HepG2 (cell line): ENCODE data around the gene TMEM145. TPM values are rescaled to one million over a fixed set of nuclear protein-coding genes. Genes with fewer than 3 reads are reported as not detected.
A peak's percentile ranks its signal among the peaks of the same experiment; 100 is the strongest.

ENCODE experiments used
- CEBPG ChIP-seq: IDR thresholded peaks from 2 replicates; pipeline ENCODE4 v1.6.1; 2016
- DRAP1 ChIP-seq: IDR thresholded peaks from 2 replicates; pipeline ENCODE4 v1.6.1; 2016; ENCODE audit warnings: missing genetic modification reagents, missing compliant biosample characterization
- ELF4 ChIP-seq: sonication (generic); formaldehyde crosslinking; IDR thresholded peaks from 2 replicates; pipeline ENCODE4 v1.5.0; 2020; ENCODE audit warnings: missing genetic modification reagents, mild to moderate bottlenecking, moderate library complexity, borderline replicate concordance
- ETV5 ChIP-seq: IDR thresholded peaks from 2 replicates; pipeline ENCODE4 v1.6.1; 2018; ENCODE audit warnings: missing biosample characterization, missing genetic modification reagents, inconsistent platforms, borderline replicate concordance
- GFI1 ChIP-seq: sonication (generic); formaldehyde crosslinking; IDR thresholded peaks from 2 replicates; pipeline ENCODE4 v1.5.0; 2020; ENCODE audit warnings: missing genetic modification reagents, mild to moderate bottlenecking, borderline replicate concordance
- GMEB1 ChIP-seq: sonication (generic); formaldehyde crosslinking; IDR thresholded peaks from 2 replicates; pipeline ENCODE4 v1.5.1; 2020; ENCODE audit warnings: missing genetic modification reagents, mild to moderate bottlenecking, borderline replicate concordance
- HCFC1 ChIP-seq: fragments of 150-350 bp; IDR thresholded peaks from 2 replicates; pipeline ENCODE4 v1.6.1; 2014; ENCODE audit warnings: low read depth, low read length
- HNRNPLL ChIP-seq: fragments of 200-400 bp; formaldehyde crosslinking; IDR thresholded peaks from 2 replicates; pipeline ENCODE4 v1.6.1; 2017; ENCODE audit warnings: mild to moderate bottlenecking, low read depth, low read length; ENCODE audit not compliant: poor library complexity, severe bottlenecking
- IRF1 ChIP-seq: sonication (generic); formaldehyde crosslinking; IDR thresholded peaks from 2 replicates; pipeline ENCODE4 v1.4.0; 2020; ENCODE audit warnings: low read depth, mild to moderate bottlenecking, missing genetic modification reagents
- KAT2B ChIP-seq: fragments of 150-350 bp; IDR thresholded peaks from 2 replicates; pipeline ENCODE4 v1.6.1; 2014; ENCODE audit warnings: low read depth, low read length, borderline replicate concordance
- KAT8 ChIP-seq: IDR thresholded peaks from 2 replicates; pipeline ENCODE4 v1.6.1; 2016; ENCODE audit warnings: missing genetic modification reagents, missing compliant biosample characterization
- KLF9 ChIP-seq: IDR thresholded peaks from 2 replicates; pipeline ENCODE4 v1.6.1; 2016; ENCODE audit warnings: low read depth
- NCOR1 ChIP-seq: fragments of 200-600 bp; sonication (generic); IDR thresholded peaks from 2 replicates; pipeline ENCODE4 v1.7.0; 2017; ENCODE audit warnings: antibody characterized with exemption, low read length, borderline replicate concordance
- NR2C2 ChIP-seq: sonication (generic); formaldehyde crosslinking; IDR thresholded peaks from 2 replicates; pipeline ENCODE4 v1.4.0; 2020; ENCODE audit warnings: missing genetic modification reagents, mild to moderate bottlenecking, moderate library complexity, borderline replicate concordance
- PBX3 ChIP-seq: sonication (generic); formaldehyde crosslinking; IDR thresholded peaks from 2 replicates; pipeline ENCODE4 v1.8.1; 2023; ENCODE audit warnings: missing genetic modification reagents, inconsistent platforms, borderline replicate concordance
- PHF5A ChIP-seq: IDR thresholded peaks from one replicate; pipeline ENCODE4 v1.6.1; 2018; ENCODE audit warnings: low read depth, missing genetic modification reagents; ENCODE audit not compliant: unreplicated experiment
- REXO4 ChIP-seq: sonication (generic); formaldehyde crosslinking; IDR thresholded peaks from 2 replicates; pipeline ENCODE4 v1.8.0; 2022; ENCODE audit warnings: missing genetic modification reagents, mild to moderate bottlenecking, borderline replicate concordance
- SMAD3 ChIP-seq: sonication (generic); formaldehyde crosslinking; IDR thresholded peaks from 2 replicates; pipeline ENCODE4 v1.4.0; 2020; ENCODE audit warnings: missing genetic modification reagents
- SP5 ChIP-seq: IDR thresholded peaks from 2 replicates; pipeline ENCODE4 v1.6.1; 2016; ENCODE audit warnings: low read depth, borderline replicate concordance
- ZBTB25 ChIP-seq: IDR thresholded peaks from 2 replicates; pipeline ENCODE4 v1.6.1; 2018; ENCODE audit warnings: missing genetic modification reagents
- ZNF501 ChIP-seq: sonication (generic); formaldehyde crosslinking; IDR thresholded peaks from 2 replicates; pipeline ENCODE4 v1.5.1; 2020; ENCODE audit warnings: mild to moderate bottlenecking, moderate library complexity, missing genetic modification reagents
- ZNF703 ChIP-seq: sonication (generic); formaldehyde crosslinking; IDR thresholded peaks from 2 replicates; pipeline ENCODE4 v1.5.1; 2020; ENCODE audit warnings: missing genetic modification reagents, mild to moderate bottlenecking, moderate library complexity, borderline replicate concordance
- polyA plus RNA-seq, 8 experiments: library from polyadenylated mRNA; depleted of rRNA in 3 of 8; stranded (reverse) in 7 of 8; unstranded in 1 of 8; fragments of >200 nt; fragmentation: Illumina TruSeq in 4 of 8; extraction: Trizol in 4 of 8; gene quantifications; 2 replicates each; pipeline versions ENCODE4 v1.2.1 to v1.2.3, GENCODE V29; 2011 to 2016; ENCODE audit warnings: low read depth in 4 of 8, missing spikeins in 1 of 8, mixed read lengths in 1 of 8; ENCODE audit not compliant: insufficient read depth in 1 of 8
- total RNA-seq, 5 experiments: library from RNA; depleted of rRNA; stranded (reverse); fragments of >200 nt; fragmentation: Illumina TruSeq; extraction: Trizol; gene quantifications; 2 replicates each; pipeline ENCODE4 v1.2.3, GENCODE V29; 2016; ENCODE audit warnings: low read depth in 1 of 5

The TMEM145 gene
- total and polyA plus RNA-seq, 2 of the 13 experiments (the other 11 are each of a cell fraction or from before 2014, with no cell fraction given): 0.07 to 5.1 TPM

- TF ChIP-seq REXO4: no peak
- no peak for TF ChIP-seq PHF5A (CRISPR knock-in tag)
- peak; percentile 70; the same call in 1 of the 2 replicates for TF ChIP-seq NR2C2 (CRISPR knock-in tag)
- TF ChIP-seq DRAP1 (CRISPR knock-in tag): peak; percentile 4; the same call in 1 of the 2 replicates
- 0 out of 2 replicates have a peak, but pooled peaks have one; percentile 24 for TF ChIP-seq NCOR1
- TF ChIP-seq HCFC1: peak; percentile 95
- TF ChIP-seq ELF4 (CRISPR knock-in tag): peak; percentile 63; the same call in 1 of the 2 replicates
- no peak for TF ChIP-seq ZBTB25 (CRISPR knock-in tag)
- no peak for TF ChIP-seq HNRNPLL
- no peak for TF ChIP-seq SMAD3 (CRISPR knock-in tag)
- TF ChIP-seq KAT8 (CRISPR knock-in tag): peak; percentile 31; the same call in 1 of the 2 replicates
- TF ChIP-seq GMEB1 (CRISPR knock-in tag): no peak
- no peak for TF ChIP-seq IRF1 (CRISPR knock-in tag)
- TF ChIP-seq KAT2B: no peak
- no peak for TF ChIP-seq ZNF501 (CRISPR knock-in tag)
- TF ChIP-seq ZNF703 (CRISPR knock-in tag): no peak
- peak; percentile 96 for TF ChIP-seq PBX3
- TF ChIP-seq SP5 (CRISPR knock-in tag): peak; percentile 15
- no peak for TF ChIP-seq GFI1 (CRISPR knock-in tag)
- 0 out of 2 replicates have a peak, but pooled peaks have one; percentile 21 for TF ChIP-seq KLF9 (CRISPR knock-in tag)
- TF ChIP-seq CEBPG (CRISPR knock-in tag): no peak
- no peak; the same call in 1 of the 2 replicates for TF ChIP-seq ETV5 (CRISPR knock-in tag)
Observed at GRCh38 chr19:42268704-42269477, 44.2 kb upstream of the TMEM145 start, which contains the start of gene CIC (continued).
